HG03025 (cell line): Measurements from ENCODE around the gene DNAAF2.
"Not testable (repeated sequence)": the region's sequence is repeated elsewhere in the genome, so short reads cannot be mapped to it uniquely, and the experiment has no call there.

ENCODE experiments used
- ATAC-seq: cut with Tn5 transposase; IDR thresholded peaks from one replicate; pipeline ENCODE4 v1.9.1; 2021; ENCODE audit warnings: mild to moderate bottlenecking, moderate library complexity; ENCODE audit not compliant: unreplicated experiment, low FRiP score

Gene DNAAF2

GRCh38 chr14:49634547-49635334, at the start of gene DNAAF2:
TSS of gene DNAAF2 (minus strand) at chr14:49635244. CDS start at chr14:49635149, 95 bp downstream.
- peak; percentile 22 for ATAC-seq

GRCh38 chr14:49679271-49679670, 44.2 kb upstream of the DNAAF2 start:
- ATAC-seq = no peak

- no peak for ATAC-seq
Measured at GRCh38 chr14:49677643-49678042, 42.6 kb upstream of the DNAAF2 start.

GRCh38 chr14:49673586-49673985, 38.5 kb upstream of the DNAAF2 start:
- ATAC-seq = no peak

GRCh38 chr14:49670475-49670874, 35.4 kb upstream of the DNAAF2 start:
- no peak for ATAC-seq

GRCh38 chr14:49659526-49660455, 24.7 kb upstream of the DNAAF2 start:
- ATAC-seq = no peak

GRCh38 chr14:49657500-49657899, 22.5 kb upstream of the DNAAF2 start:
- ATAC-seq = not testable (repeated sequence)

GRCh38 chr14:49654511-49654910, 19.5 kb upstream of the DNAAF2 start:
- ATAC-seq = no peak

GRCh38 chr14:49653508-49653907, 18.5 kb upstream of the DNAAF2 start:
- no peak for ATAC-seq

- ATAC-seq = no peak
Measured at GRCh38 chr14:49642163-49642562, 7.1 kb upstream of the DNAAF2 start.

GRCh38 chr14:49641697-49642129, 6.7 kb upstream of the DNAAF2 start:
- no peak for ATAC-seq

GRCh38 chr14:49640540-49641417, 5.7 kb upstream of the DNAAF2 start:
- no peak for ATAC-seq

- no peak for ATAC-seq
Measured at GRCh38 chr14:49637534-49638078, 2.6 kb upstream of the DNAAF2 start.

- no peak for ATAC-seq
Measured at GRCh38 chr14:49636866-49637265, 1.8 kb upstream of the DNAAF2 start.

GRCh38 chr14:49633640-49634546, 1.2 kb downstream of the DNAAF2 start:
- ATAC-seq = peak; percentile 76

GRCh38 chr14:49623941-49624839, 10.9 kb downstream of the DNAAF2 start:
- ATAC-seq = no peak

- no peak for ATAC-seq
Measured at GRCh38 chr14:49623387-49623786, 11.7 kb downstream of the DNAAF2 start.

GRCh38 chr14:49622022-49622607, 12.9 kb downstream of the DNAAF2 start:
- ATAC-seq = no peak
